ENCODE data around the gene C14orf180. TPM values are rescaled to one million over a fixed set of nuclear protein-coding genes. Genes with fewer than 3 reads are reported as not detected.

C14orf180 gene
- total RNA-seq, 1 donor from 2014 or later = not detected

GRCh38 chr14:104586832-104587620 is 7.5 kb downstream of the C14orf180 start:
- peaks cover 11% of the 10 kb centered on the region for H3K4me1 Mint-ChIP-seq (ENCODE audit: unreplicated experiment)
- peaks cover 9% of the 10 kb centered on the region for H3K27me3 Mint-ChIP-seq
- no peaks in the 10 kb centered on the region for H3K36me3 Mint-ChIP-seq
- no peak overlapping the region for H3K4me3 Mint-ChIP-seq
- H3K9me3 Mint-ChIP-seq = no peaks in the 10 kb centered on the region
- H3K27ac Mint-ChIP-seq = no peak overlapping the region
- no peak for DNase-seq (ENCODE audit: extremely low spot score, unreplicated experiment)
- TF ChIP-seq CTCF (conservative IDR thresholded peaks at IDR 0.05) = no peak

- Mint-ChIP-seq H3K4me1 (ENCODE audit: unreplicated experiment) (peaks cover 16% of the 10 kb centered on the region), H3K4me3 (no peak overlapping the region), H3K27ac (no peak overlapping the region), H3K27me3 (peaks cover 14% of the 10 kb centered on the region), H3K9me3 (no peaks in the 10 kb centered on the region), H3K36me3 (no peaks in the 10 kb centered on the region)
- TF ChIP-seq CTCF (conservative IDR thresholded peaks at IDR 0.05) = no peak
- DNase-seq (ENCODE audit: extremely low spot score, unreplicated experiment) = no peak
These were observed 8.1 kb downstream of the C14orf180 start for GRCh38 chr14:104587641-104588040.

GRCh38 chr14:104588066-104588857 is 8.7 kb downstream of the C14orf180 start:
- no peaks in the 10 kb centered on the region for H3K36me3 Mint-ChIP-seq
- H3K4me3 Mint-ChIP-seq = no peak overlapping the region
- H3K27ac Mint-ChIP-seq = no peak overlapping the region
- H3K27me3 Mint-ChIP-seq = peaks cover 14% of the 10 kb centered on the region
- no peak for DNase-seq (ENCODE audit: extremely low spot score, unreplicated experiment)
- no peaks in the 10 kb centered on the region for H3K9me3 Mint-ChIP-seq
- peaks cover 16% of the 10 kb centered on the region for H3K4me1 Mint-ChIP-seq (ENCODE audit: unreplicated experiment)
- TF ChIP-seq CTCF (conservative IDR thresholded peaks at IDR 0.05) = no peak

- Mint-ChIP-seq H3K4me3 (no peak overlapping the region), H3K9me3 (no peaks in the 10 kb centered on the region), H3K27ac (no peak overlapping the region), H3K4me1 (ENCODE audit: unreplicated experiment) (peaks cover 17% of the 10 kb centered on the region), H3K27me3 (peaks cover 9% of the 10 kb centered on the region), H3K36me3 (no peaks in the 10 kb centered on the region)
- TF ChIP-seq CTCF (conservative IDR thresholded peaks at IDR 0.05) = no peak
- no peak for DNase-seq (ENCODE audit: extremely low spot score, unreplicated experiment)
These were observed 10.0 kb downstream of the C14orf180 start for GRCh38 chr14:104589338-104590195.

- H3K9me3 Mint-ChIP-seq = no peaks in the 10 kb centered on the region
- H3K27me3 Mint-ChIP-seq = peaks cover 8% of the 10 kb centered on the region
- H3K27ac Mint-ChIP-seq = no peak overlapping the region
- H3K4me3 Mint-ChIP-seq = no peak overlapping the region
- no peaks in the 10 kb centered on the region for H3K36me3 Mint-ChIP-seq
- peaks cover 14% of the 10 kb centered on the region for H3K4me1 Mint-ChIP-seq (ENCODE audit: unreplicated experiment)
- DNase-seq (ENCODE audit: extremely low spot score, unreplicated experiment) = no peak
- TF ChIP-seq CTCF (conservative IDR thresholded peaks at IDR 0.05) = no peak
These were observed 10.8 kb downstream of the C14orf180 start for GRCh38 chr14:104590240-104590965.
